H1 (cell line): ENCODE results near the gene LRPAP1. TPM values are rescaled to one million over a fixed set of nuclear protein-coding genes. Genes with fewer than 3 reads are reported as not detected.

ENCODE experiments used
- CTCF ChIA-PET: fragments of 300-600 bp; sonication (Branson Sonifier 250); formaldehyde crosslinking; loops from one replicate; lab custom pipeline; 2021; ENCODE audit not compliant: partially characterized antibody; lab: Charles Lee
- POLR2A ChIA-PET: fragments of 300-600 bp; sonication (Branson Sonifier 250); formaldehyde crosslinking; loops from one replicate; lab custom pipeline; 2021; ENCODE audit warnings: inconsistent platforms; ENCODE audit not compliant: partially characterized antibody; lab: Charles Lee
- DNase-seq, 2 experiments: peaks; one replicate each; pipeline versions ENCODE4 v3.0.0 to v3.0.0-alpha.2; 2010 to 2022; ENCODE audit warnings: low spot score in 2 of 2, low read depth in 1 of 2, mixed read lengths in 1 of 2
- FAIRE-seq: peaks from 2 replicates; lab custom pipeline; 2011; peaks lifted over from hg19 to GRCh38; lab: Jason Lieb, UNC
- H2AFZ ChIP-seq: 2 replicates; pipeline ENCODE4 v1.8.1; 2012; ENCODE audit warnings: low read length, inconsistent platforms
- H2AK5ac ChIP-seq: 2 replicates; pipeline ENCODE4 v1.6.1; 2013; ENCODE audit warnings: low read depth, low read length
- H2BK120ac ChIP-seq: replicated peaks from 2 replicates; pipeline ENCODE3; 2013; ENCODE audit warnings: low read depth, low read length, inconsistent platforms
- H2BK12ac ChIP-seq: 2 replicates; pipeline ENCODE4 v1.6.1; 2013; ENCODE audit warnings: low read depth, low read length
- H2BK15ac ChIP-seq: 2 replicates; pipeline ENCODE4 v1.6.1; 2013; ENCODE audit warnings: low read length
- H2BK20ac ChIP-seq: 2 replicates; pipeline ENCODE4 v1.6.1; 2013; ENCODE audit warnings: low read length
- H2BK5ac ChIP-seq: 2 replicates; pipeline ENCODE4 v1.6.1; 2013; ENCODE audit warnings: low read depth, low read length
- H3K14ac ChIP-seq: 2 replicates; pipeline ENCODE4 v1.6.1; 2013; ENCODE audit warnings: inconsistent platforms; ENCODE audit not compliant: insufficient read length
- H3K18ac ChIP-seq: 2 replicates; pipeline ENCODE4 v1.6.1; 2013; ENCODE audit warnings: low read length; ENCODE audit errors: extremely low read depth
- H3K23ac ChIP-seq: 2 replicates; pipeline ENCODE4 v1.6.1; 2013; ENCODE audit warnings: inconsistent platforms; ENCODE audit not compliant: insufficient read length
- H3K23me2 ChIP-seq: 2 replicates; pipeline ENCODE4 v1.6.1; 2013; ENCODE audit warnings: low read depth, low read length
- H3K27ac ChIP-seq: 2 replicates; pipeline ENCODE4 v1.6.1; 2011; ENCODE audit warnings: low read depth, low read length, inconsistent platforms
- H3K27me3 ChIP-seq, 4 experiments: replicated peaks in 1 of 4; 1 replicate in 1 of 4; 2 replicates in 3 of 4; pipeline versions ENCODE4 v1.6.1 to v1.8.1; 2011 to 2013; ENCODE audit warnings: low read length in 3 of 4, mild to moderate bottlenecking in 3 of 4, inconsistent platforms in 2 of 4, mixed read lengths in 2 of 4, moderate library complexity in 1 of 4; ENCODE audit not compliant: control insufficient read depth in 3 of 4, insufficient read depth in 3 of 4; ENCODE audit errors: extremely low read depth in 1 of 4
- H3K36me3 ChIP-seq, 4 experiments: 2 replicates each; pipeline versions ENCODE4 v1.6.1 to v1.8.1; 2011 to 2013; ENCODE audit warnings: mild to moderate bottlenecking in 4 of 4, low read length in 3 of 4, moderate library complexity in 2 of 4, control low read depth in 1 of 4, inconsistent platforms in 1 of 4; ENCODE audit not compliant: insufficient read depth in 4 of 4, control insufficient read depth in 2 of 4
- H3K4ac ChIP-seq: replicated peaks from 2 replicates; pipeline ENCODE3; 2013; ENCODE audit warnings: low read length, low read depth, mixed read lengths, inconsistent platforms; ENCODE audit not compliant: insufficient read length
- H3K4me1 ChIP-seq, 4 experiments: replicated peaks in 1 of 4; 1 replicate in 1 of 4; 2 replicates in 3 of 4; pipeline versions ENCODE4 v1.6.1 to v1.8.1; 2011 to 2013; ENCODE audit warnings: low read length in 3 of 4, inconsistent platforms in 2 of 4, mixed read lengths in 1 of 4; ENCODE audit not compliant: insufficient read depth in 4 of 4, control insufficient read depth in 3 of 4
- H3K4me2 ChIP-seq, 2 experiments: 2 replicates each; pipeline versions ENCODE4 v1.6.1 to v1.8.1; 2011 to 2013; ENCODE audit warnings: low read depth in 2 of 2, low read length in 2 of 2, control low read depth in 1 of 2, inconsistent platforms in 1 of 2, mild to moderate bottlenecking in 1 of 2; ENCODE audit not compliant: insufficient read depth in 1 of 2
- H3K4me3 ChIP-seq, 4 experiments: fragments of 200-600, 300-600 bp in 1 of 4; sonication (generic), shearing (Covaris generic), sonication (Bioruptor Twin) in 1 of 4; 2 replicates each; pipeline versions ENCODE4 v1.5.1 to v1.8.1; 2011 to 2016; ENCODE audit warnings: low read length in 4 of 4, low read depth in 3 of 4, control low read depth in 2 of 4, inconsistent platforms in 2 of 4, mild to moderate bottlenecking in 2 of 4, mixed read lengths in 1 of 4, moderate library complexity in 1 of 4; ENCODE audit not compliant: insufficient read depth in 2 of 4; ENCODE audit errors: extremely low read depth in 1 of 4
- H3K56ac ChIP-seq: replicated peaks from 2 replicates; pipeline ENCODE3; 2013; ENCODE audit warnings: low read depth, mild to moderate bottlenecking, mixed read lengths, low read length, inconsistent platforms; ENCODE audit not compliant: insufficient read length
- H3K79me1 ChIP-seq: 2 replicates; pipeline ENCODE4 v1.6.1; 2013; ENCODE audit warnings: low read depth, low read length, control low read depth
- H3K79me2 ChIP-seq, 2 experiments: 2 replicates each; pipeline versions ENCODE4 v1.6.1 to v1.8.1; 2012 to 2013; ENCODE audit warnings: low read length in 2 of 2, mild to moderate bottlenecking in 2 of 2, inconsistent platforms in 1 of 2; ENCODE audit not compliant: insufficient read depth in 2 of 2, control insufficient read depth in 1 of 2
- H3K9ac ChIP-seq, 4 experiments: replicated peaks in 1 of 4; 1 replicate in 1 of 4; 2 replicates in 3 of 4; pipeline versions ENCODE4 v1.6.1 to v1.8.1; 2011 to 2013; ENCODE audit warnings: low read depth in 3 of 4, low read length in 3 of 4, control low read depth in 2 of 4, mild to moderate bottlenecking in 2 of 4, moderate library complexity in 2 of 4, inconsistent platforms in 1 of 4; ENCODE audit errors: extremely low read depth in 1 of 4
- H3K9me3 ChIP-seq, 2 experiments: 2 replicates each; pipeline versions ENCODE4 v1.6.1 to v1.8.1; 2012 to 2013; ENCODE audit warnings: mild to moderate bottlenecking in 2 of 2, moderate library complexity in 2 of 2, control low read depth in 1 of 2, inconsistent platforms in 1 of 2, low read depth in 1 of 2, low read length in 1 of 2, mixed read lengths in 1 of 2; ENCODE audit not compliant: insufficient read depth in 2 of 2
- H4K20me1 ChIP-seq, 2 experiments: replicated peaks in 1 of 2; 2 replicates each; pipeline versions ENCODE3 to v1.8.1; 2011 to 2013; ENCODE audit warnings: inconsistent platforms in 2 of 2, low read length in 2 of 2, mild to moderate bottlenecking in 1 of 2; ENCODE audit not compliant: insufficient read depth in 2 of 2, control insufficient read depth in 1 of 2
- H4K5ac ChIP-seq: 2 replicates; pipeline ENCODE4 v1.6.1; 2013; ENCODE audit warnings: low read length, low read depth, mixed read lengths, inconsistent platforms; ENCODE audit not compliant: insufficient read length
- H4K8ac ChIP-seq: 2 replicates; pipeline ENCODE4 v1.8.0; 2013; ENCODE audit warnings: mild to moderate bottlenecking, moderate library complexity, low read length, inconsistent platforms; ENCODE audit not compliant: insufficient read depth; ENCODE audit errors: extremely low read depth
- H4K91ac ChIP-seq: replicated peaks from 2 replicates; pipeline ENCODE3; 2013; ENCODE audit warnings: low read length, mixed read lengths, inconsistent platforms; ENCODE audit not compliant: insufficient read length
- CHD2 ChIP-seq: IDR thresholded peaks from 2 replicates; pipeline ENCODE4 v1.6.1; 2012; ENCODE audit warnings: low read length, improper control_type of control experiment
- EGR1 ChIP-seq: IDR thresholded peaks from 2 replicates; pipeline ENCODE4 v1.6.1; 2011; ENCODE audit warnings: low read depth, low read length, borderline replicate concordance
- KDM4A ChIP-seq: IDR thresholded peaks from one replicate; pipeline ENCODE4 v1.7.1; 2012; ENCODE audit warnings: low read depth, mild to moderate bottlenecking, moderate library complexity, low read length, inconsistent platforms; ENCODE audit not compliant: severe bottlenecking
- WGBS, 2 experiments: shearing (Covaris generic) in 1 of 2; methylation state at CpG; one replicate each; pipeline versions ENCODE4 v1.1.6 to v1.1.7; 2013 to 2015; ENCODE audit warnings: low lambda C conversion rate in 2 of 2, mixed read lengths in 2 of 2, inconsistent platforms in 1 of 2, low coverage in 1 of 2, missing lambda C conversion rate in 1 of 2; ENCODE audit not compliant: insufficient replicate concordance in 2 of 2, insufficient coverage in 1 of 2, insufficient read length in 1 of 2; ENCODE audit errors: extremely low coverage in 1 of 2, missing lambda C conversion rate in 1 of 2; 5-methylcytosine and 5-hydroxymethylcytosine counted together
- polyA plus RNA-seq, 7 experiments: library from polyadenylated mRNA; depleted of rRNA in 3 of 7; stranded (reverse) in 5 of 7; unstranded in 2 of 7; fragments of >200 nt in 5 of 7; fragments of 200-250 nt in 2 of 7; gene quantifications; 1 replicate in 5 of 7; 2 replicates in 1 of 7; 4 replicates in 1 of 7; pipeline versions ENCODE4 v1.2.1 to v1.2.3, GENCODE V29; 2011 to 2013; ENCODE audit warnings: missing spikeins in 2 of 7, mixed read lengths in 2 of 7
- total RNA-seq: library from RNA; stranded (reverse); fragmentation: NEBNext Ultra II Directional; extraction: Animal tissue kit (Norgen Biotek cat#: 25700); gene quantifications from 2 replicates; pipeline ENCODE4 v1.2.1, GENCODE V29; 2021

Gene LRPAP1
- total and polyA plus RNA-seq, 2 of the 8 experiments (the other 6 are each of a cell fraction or from before 2014, with no cell fraction given) = 31.1 to 101 TPM

GRCh38 chr4:3502941-3503936 is 29.0 kb downstream of the LRPAP1 start:
- FAIRE-seq (no peak), DNase-seq (no peak)
- H3K9ac ChIP-seq = no peak overlapping the region

More at GRCh38 chr4:3502941-3503936, 29.0 kb downstream of the LRPAP1 start:
- Histone ChIP-seq H2BK15ac (no peak overlapping the region), H3K79me2 (no peaks in the 10 kb centered on the region; a peak in 1 of 4 replicates), H4K20me1 (peaks cover 26 to 55% of the 10 kb centered on the region in 2 experiments), H4K8ac (peak overlapping the region; percentile 2; the same call in 1 of the 2 replicates), H2BK5ac (no peak overlapping the region), H3K56ac (no peak overlapping the region), H3K27ac (no peak overlapping the region), H3K4me2 (no peak overlapping the region), H3K36me3 (peaks cover 0 to 7% (median 3%) of the 10 kb centered on the region in 4 experiments; a peak in 3 of 8 replicates), H2BK20ac (no peak overlapping the region), H3K27me3 (peaks cover 0 to 5% (median 3%) of the 10 kb centered on the region in 4 experiments; a peak in 3 of 7 replicates), H3K79me1 (peaks cover under 1% of the 10 kb centered on the region), H3K4ac (no peak overlapping the region), H4K91ac (no peak overlapping the region), H3K18ac (no peak overlapping the region), H3K4me3 (no peak overlapping the region), H3K14ac (no peak overlapping the region), H3K23ac (no peak overlapping the region), H2AFZ (no peak overlapping the region)
- POLR2A ChIA-PET = interaction anchor here (4.1 kb wide), 1 partner anchor 11 kb away, joined by 15 read pairs; no protein-coding TSS in a partner anchor
- CTCF ChIA-PET = interaction anchor here (1.4 to 8.0 kb wide), 3 partner anchors 11 to 23 kb away, joined by 3 to 72 read pairs (median 14); no protein-coding TSS in a partner anchor
- TF ChIP-seq KDM4A (no peak), CHD2 (no peak), EGR1 (no peak)
- TF ChIP-seq, all 59 proteins: peak for 0
- Histone ChIP-seq H2BK120ac (no peak overlapping the region), H3K23me2 (no peaks in the 10 kb centered on the region), H3K9me3 (no peaks in the 10 kb centered on the region), H3K4me1 (no peaks in the 10 kb centered on the region; a peak in 2 of 7 replicates), H2AK5ac (no peak overlapping the region), H4K5ac (no peak overlapping the region), H2BK12ac (no peak overlapping the region)
- 91% methylated on average over 34 of the region's 39 CpGs; no CpG with 5 or more reads in 1 of the 2 experiments for WGBS, 2 experiments
